ENCODE results near the gene EIF3K. TPM values are rescaled to one million over a fixed set of nuclear protein-coding genes. Genes with fewer than 3 reads are reported as not detected.

Gene EIF3K
- 499 and 531 TPM in 2 replicates for total RNA-seq

DNA sequence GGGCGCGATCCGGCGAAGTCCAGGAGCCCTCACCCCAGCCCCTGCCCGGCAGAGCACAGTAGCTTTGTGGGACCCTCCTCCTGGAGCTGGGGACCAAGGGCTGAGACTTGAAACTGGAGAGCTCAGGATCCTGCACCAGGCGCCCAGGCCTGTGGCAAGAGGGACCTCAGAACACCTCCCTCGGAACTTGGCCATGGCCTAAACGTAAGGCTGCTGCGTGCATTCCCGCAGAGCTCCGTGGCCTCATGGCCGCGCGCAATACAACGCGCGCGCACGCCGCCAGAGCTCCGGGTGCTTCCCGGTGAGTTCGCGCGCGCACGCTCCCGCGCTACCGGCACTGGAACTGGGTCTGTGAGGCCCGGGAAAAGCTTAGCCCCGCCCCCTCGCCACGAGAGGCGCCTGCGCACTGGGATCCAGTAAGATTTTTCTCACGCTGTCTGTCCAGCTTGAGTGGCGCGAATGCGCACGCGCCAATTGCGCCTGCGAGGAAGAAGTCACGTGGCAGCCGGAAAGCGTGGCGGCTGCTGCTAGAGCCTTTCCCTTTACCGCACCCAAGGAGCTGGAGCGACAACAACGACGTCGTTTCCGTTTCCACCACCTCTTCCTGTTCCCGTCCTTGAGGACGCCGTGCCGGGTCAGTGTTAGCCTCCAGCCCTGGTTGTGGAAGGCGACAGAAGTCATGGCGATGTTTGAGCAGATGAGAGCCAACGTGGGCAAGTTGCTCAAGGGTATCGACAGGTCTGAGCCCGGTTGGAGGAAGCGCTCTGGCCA lies at the start of gene EIF3K:
Gene EIF3K, plus strand, starts transcription at position 599 of the 771 bp plus-strand sequence. Its CDS starts 81 bp downstream, at position 680.

DNA sequence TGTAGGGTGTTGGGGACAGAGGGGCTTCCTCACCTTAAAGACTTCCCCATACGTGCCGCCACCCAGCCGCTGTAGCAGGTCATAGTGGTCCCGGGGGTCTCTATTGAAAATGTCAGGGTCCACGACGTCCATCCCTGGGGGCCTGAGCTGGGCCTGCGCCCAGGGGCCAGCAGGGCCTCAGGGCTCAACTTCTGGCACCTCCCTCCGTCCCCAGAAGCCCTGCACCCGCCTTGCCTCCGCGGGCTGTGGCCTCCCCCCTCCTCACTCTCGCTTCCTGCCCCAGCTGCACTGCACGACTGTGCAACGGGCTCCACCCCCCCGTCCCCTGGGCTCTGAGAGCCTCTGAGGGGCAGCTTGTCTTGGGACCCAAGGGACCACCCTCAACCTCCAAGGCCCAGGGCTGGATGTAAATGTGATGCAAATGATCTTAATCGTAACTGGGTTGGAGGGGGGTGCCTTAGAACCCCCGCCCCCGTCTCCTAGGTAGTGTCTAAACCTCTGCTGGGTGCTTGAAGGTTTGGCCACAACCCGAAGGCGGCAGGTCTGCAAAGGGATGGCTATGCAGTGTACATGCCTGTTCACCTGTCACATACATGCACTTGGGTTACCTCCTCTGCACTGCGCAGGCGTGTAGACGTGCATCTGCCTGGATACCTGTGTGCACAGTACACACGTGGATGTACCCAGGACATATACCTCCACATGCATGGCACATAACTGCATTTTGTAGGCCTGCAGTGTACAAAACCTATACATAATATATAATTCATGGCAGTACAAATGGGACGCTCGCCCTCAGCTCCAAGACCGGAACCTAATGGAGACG lies 1.0 kb upstream of the EIF3K start, which contains the start of gene MAP4K1:
Gene MAP4K1, minus strand, starts transcription at position 190 of the 826 bp plus-strand sequence. Its CDS starts 58 bp downstream, at position 132.

GRCh38 chr19:38647368-38647965 lies 28.5 kb downstream of the EIF3K start, which contains the start of gene ACTN4:
TSS of gene ACTN4 (plus strand) at chr19:38647649. CDS start at chr19:38647746, 97 bp downstream.

Other genes starting within 250 kb of the EIF3K start
- gene PSMD8, start 244.6 kb upstream of the EIF3K start, total RNA-seq = 317 and 329 TPM in 2 replicates
- gene GGN, start 231.2 kb upstream of the EIF3K start, total RNA-seq = under 0.01 TPM in 1 of 2 replicates, not detected in the other
- gene SPRED3, start 230.5 kb upstream of the EIF3K start, total RNA-seq = under 0.01 and 0.24 TPM in 2 replicates
- gene FAM98C, start 216.1 kb upstream of the EIF3K start, total RNA-seq = 10.6 and 21.5 TPM in 2 replicates
- not detected in 2 replicates for gene RASGRP4, start 193.0 kb upstream of the EIF3K start, total RNA-seq
- gene RYR1, start 185.5 kb upstream of the EIF3K start, total RNA-seq = 0.48 and 5.5 TPM in 2 replicates
- not detected in 2 replicates for gene MAP4K1, start 1.2 kb upstream of the EIF3K start, total RNA-seq
- gene ACTN4, start 28.5 kb downstream of the EIF3K start, total RNA-seq = 124 and 320 TPM in 2 replicates
- 5.3 and 7.7 TPM in 2 replicates for gene CAPN12, start 125.3 kb downstream of the EIF3K start, total RNA-seq
- 11.6 and 438 TPM in 2 replicates for gene LGALS7, start 154.3 kb downstream of the EIF3K start, total RNA-seq
- 85.8 and 4,166 TPM in 2 replicates for gene LGALS7B, start 170.0 kb downstream of the EIF3K start, total RNA-seq
- gene LGALS4, start 193.8 kb downstream of the EIF3K start, total RNA-seq = 0.21 TPM in 1 of 2 replicates, not detected in the other
- gene ECH1, start 212.6 kb downstream of the EIF3K start, total RNA-seq = 23.1 and 30.5 TPM in 2 replicates
- 162 and 166 TPM in 2 replicates for gene HNRNPL, start 230.8 kb downstream of the EIF3K start, total RNA-seq

All from tracheal epithelial cell (primary cell).